HepG2 (cell line): ENCODE results near the gene ACBD5. TPM values are rescaled to one million over a fixed set of nuclear protein-coding genes. Genes with fewer than 3 reads are reported as not detected.
A peak's percentile ranks its signal among the peaks of the same experiment; 100 is the strongest.

ENCODE experiments used
- CENPX ChIP-seq: sonication (generic); formaldehyde crosslinking; IDR thresholded peaks from 2 replicates; pipeline ENCODE4 v1.9.0; 2021; ENCODE audit warnings: mild to moderate bottlenecking, missing genetic modification reagents, moderate library complexity
- ESRRA ChIP-seq: sonication (generic); formaldehyde crosslinking; IDR thresholded peaks from 2 replicates; pipeline ENCODE4 v1.5.1; 2020; ENCODE audit warnings: mild to moderate bottlenecking, low read depth, missing genetic modification reagents
- IRF2 ChIP-seq: IDR thresholded peaks from 2 replicates; pipeline ENCODE4 v1.6.1; 2018; ENCODE audit warnings: missing genetic modification reagents, missing compliant biosample characterization
- LCORL ChIP-seq, 2 experiments: fragments of 450-650 bp in 1 of 2; sonication (generic) in 1 of 2; formaldehyde crosslinking in 1 of 2; IDR thresholded peaks; 2 replicates each; pipeline versions ENCODE4 v1.5.0 to v1.6.1; 2017 to 2020; ENCODE audit warnings: antibody characterized with exemption in 1 of 2, missing genetic modification reagents in 1 of 2
- MAZ ChIP-seq, 2 experiments: sonication (generic) in 1 of 2; formaldehyde crosslinking in 1 of 2; IDR thresholded peaks; 2 replicates each; pipeline versions ENCODE4 v1.5.0 to v1.6.1; 2012 to 2020; ENCODE audit warnings: low read depth in 2 of 2, mild to moderate bottlenecking in 2 of 2, borderline replicate concordance in 1 of 2, improper control_type of control experiment in 1 of 2, low read length in 1 of 2, missing genetic modification reagents in 1 of 2, moderate library complexity in 1 of 2
- NR2F1 ChIP-seq, 2 experiments: fragments of 450-650 bp in 1 of 2; formaldehyde crosslinking in 1 of 2; IDR thresholded peaks; 2 replicates each; pipeline versions ENCODE4 v1.5.0 to v1.6.1; 2016 to 2020; ENCODE audit warnings: mild to moderate bottlenecking in 1 of 2, missing compliant biosample characterization in 1 of 2, missing genetic modification reagents in 1 of 2, moderate library complexity in 1 of 2
- POGZ ChIP-seq: sonication (generic); formaldehyde crosslinking; IDR thresholded peaks from 2 replicates; pipeline ENCODE4 v1.4.0; 2020; ENCODE audit warnings: mild to moderate bottlenecking, missing genetic modification reagents
- RORA ChIP-seq: sonication (generic); formaldehyde crosslinking; IDR thresholded peaks from 2 replicates; pipeline ENCODE4 v1.5.0; 2020; ENCODE audit warnings: mild to moderate bottlenecking, missing genetic modification reagents, moderate library complexity
- SMAD3 ChIP-seq: sonication (generic); formaldehyde crosslinking; IDR thresholded peaks from 2 replicates; pipeline ENCODE4 v1.4.0; 2020; ENCODE audit warnings: missing genetic modification reagents
- SUZ12 ChIP-seq: fragments of 150-350 bp; IDR thresholded peaks from 2 replicates; pipeline ENCODE4 v1.6.1; 2014; ENCODE audit warnings: low read depth, low read length
- SYNCRIP ChIP-seq: fragments of 200-400 bp; formaldehyde crosslinking; IDR thresholded peaks from 2 replicates; pipeline ENCODE4 v1.6.1; 2018; ENCODE audit warnings: mild to moderate bottlenecking, low read depth, low read length; ENCODE audit not compliant: insufficient read depth
- THAP11 ChIP-seq: IDR thresholded peaks from 2 replicates; pipeline ENCODE4 v1.6.1; 2016; ENCODE audit warnings: missing biosample characterization, missing genetic modification reagents
- ZC3H4 ChIP-seq: sonication (generic); formaldehyde crosslinking; IDR thresholded peaks from 2 replicates; pipeline ENCODE4 v1.4.0; 2020; ENCODE audit warnings: missing genetic modification reagents, borderline replicate concordance
- ZNF160 ChIP-seq: sonication (generic); formaldehyde crosslinking; IDR thresholded peaks from 2 replicates; pipeline ENCODE4 v1.8.0; 2022; ENCODE audit warnings: mild to moderate bottlenecking, inconsistent platforms, missing genetic modification reagents
- ZNF317 ChIP-seq: sonication (generic); formaldehyde crosslinking; IDR thresholded peaks from 2 replicates; pipeline ENCODE4 v1.5.0; 2020; ENCODE audit warnings: mild to moderate bottlenecking, missing genetic modification reagents
- ZNF563 ChIP-seq: sonication (generic); formaldehyde crosslinking; IDR thresholded peaks from 2 replicates; pipeline ENCODE4 v1.8.0; 2022; ENCODE audit warnings: mild to moderate bottlenecking, moderate library complexity, missing genetic modification reagents
- ZNF737 ChIP-seq: sonication (generic); formaldehyde crosslinking; IDR thresholded peaks from 2 replicates; pipeline ENCODE4 v1.5.0; 2020; ENCODE audit warnings: missing genetic modification reagents, mild to moderate bottlenecking, borderline replicate concordance
- polyA plus RNA-seq, 8 experiments: library from polyadenylated mRNA; depleted of rRNA in 3 of 8; stranded (reverse) in 7 of 8; unstranded in 1 of 8; fragments of >200 nt; fragmentation: Illumina TruSeq in 4 of 8; extraction: Trizol in 4 of 8; gene quantifications; 2 replicates each; pipeline versions ENCODE4 v1.2.1 to v1.2.3, GENCODE V29; 2011 to 2016; ENCODE audit warnings: low read depth in 4 of 8, missing spikeins in 1 of 8, mixed read lengths in 1 of 8; ENCODE audit not compliant: insufficient read depth in 1 of 8
- total RNA-seq, 5 experiments: library from RNA; depleted of rRNA; stranded (reverse); fragments of >200 nt; fragmentation: Illumina TruSeq; extraction: Trizol; gene quantifications; 2 replicates each; pipeline ENCODE4 v1.2.3, GENCODE V29; 2016; ENCODE audit warnings: low read depth in 1 of 5
- TF ChIP-seq, protein P1 (sequence below): sonication (generic); formaldehyde crosslinking; IDR thresholded peaks from 2 replicates; pipeline ENCODE4 v1.5.0; 2020; ENCODE audit warnings: mild to moderate bottlenecking, missing genetic modification reagents
- TF ChIP-seq, protein P2 (sequence below): sonication (generic); formaldehyde crosslinking; IDR thresholded peaks from 2 replicates; pipeline ENCODE4 v1.4.0; 2020; ENCODE audit warnings: missing genetic modification reagents
- TF ChIP-seq, protein P3 (sequence below): sonication (generic); formaldehyde crosslinking; IDR thresholded peaks from 2 replicates; pipeline ENCODE4 v1.5.1; 2020; ENCODE audit warnings: missing genetic modification reagents, mild to moderate bottlenecking, borderline replicate concordance

Gene ACBD5
- total and polyA plus RNA-seq, 2 of the 13 experiments (the other 11 are each of a cell fraction or from before 2014, with no cell fraction given), result 10.3 to 14.8 TPM

DNA sequence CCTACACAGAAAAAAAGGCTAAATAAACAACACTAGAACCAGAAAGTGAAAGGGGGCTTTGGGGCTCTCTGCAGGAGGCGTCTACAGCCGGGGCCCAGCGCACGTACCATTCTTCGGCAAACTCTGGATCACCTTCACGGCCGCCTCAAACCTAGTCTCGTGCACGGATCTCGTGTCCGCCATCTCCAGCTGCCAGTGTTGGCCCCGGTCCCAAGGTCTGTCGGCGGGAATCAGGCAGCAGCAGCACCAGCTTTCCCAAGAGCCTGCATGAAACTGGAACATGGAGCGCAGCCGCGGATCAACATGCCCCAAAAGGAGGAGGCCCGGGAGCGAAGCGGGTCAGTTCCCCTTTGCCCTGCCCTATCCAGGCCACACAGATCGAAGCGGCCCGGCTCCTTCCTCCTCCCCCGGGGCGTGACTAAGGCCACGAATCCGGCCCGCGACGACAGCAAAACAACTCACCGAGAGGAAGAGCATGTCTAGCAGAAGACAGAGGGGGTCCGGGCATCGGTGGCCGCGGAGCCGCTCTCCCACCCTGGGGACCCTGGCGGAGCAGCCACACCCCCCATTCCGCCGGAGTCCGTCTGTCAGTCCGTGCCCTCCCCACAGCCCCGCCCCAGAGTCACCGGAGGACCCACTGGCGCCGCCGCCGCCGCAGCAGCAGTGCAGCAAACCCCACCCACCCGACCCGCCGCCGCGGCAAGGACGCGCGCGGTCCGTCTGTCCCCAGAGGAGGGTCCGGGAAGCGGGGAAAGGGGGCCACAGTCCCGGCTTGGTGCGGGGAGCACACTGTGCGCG lies at the start of gene ACBD5 (continued):
- TF ChIP-seq ZNF737 (CRISPR knock-in tag), result no peak
- no peak for TF ChIP-seq SYNCRIP
- TF ChIP-seq, protein P1, sequence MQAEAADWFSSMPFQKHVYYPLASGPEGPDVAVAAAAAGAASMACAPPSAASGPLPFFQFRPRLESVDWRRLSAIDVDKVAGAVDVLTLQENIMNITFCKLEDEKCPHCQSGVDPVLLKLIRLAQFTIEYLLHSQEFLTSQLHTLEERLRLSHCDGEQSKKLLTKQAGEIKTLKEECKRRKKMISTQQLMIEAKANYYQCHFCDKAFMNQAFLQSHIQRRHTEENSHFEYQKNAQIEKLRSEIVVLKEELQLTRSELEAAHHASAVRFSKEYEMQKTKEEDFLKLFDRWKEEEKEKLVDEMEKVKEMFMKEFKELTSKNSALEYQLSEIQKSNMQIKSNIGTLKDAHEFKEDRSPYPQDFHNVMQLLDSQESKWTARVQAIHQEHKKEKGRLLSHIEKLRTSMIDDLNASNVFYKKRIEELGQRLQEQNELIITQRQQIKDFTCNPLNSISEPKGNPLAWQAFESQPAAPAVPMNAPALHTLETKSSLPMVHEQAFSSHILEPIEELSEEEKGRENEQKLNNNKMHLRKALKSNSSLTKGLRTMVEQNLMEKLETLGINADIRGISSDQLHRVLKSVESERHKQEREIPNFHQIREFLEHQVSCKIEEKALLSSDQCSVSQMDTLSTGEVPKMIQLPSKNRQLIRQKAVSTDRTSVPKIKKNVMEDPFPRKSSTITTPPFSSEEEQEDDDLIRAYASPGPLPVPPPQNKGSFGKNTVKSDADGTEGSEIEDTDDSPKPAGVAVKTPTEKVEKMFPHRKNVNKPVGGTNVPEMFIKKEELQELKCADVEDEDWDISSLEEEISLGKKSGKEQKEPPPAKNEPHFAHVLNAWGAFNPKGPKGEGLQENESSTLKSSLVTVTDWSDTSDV (CRISPR knock-in tag), result 0 out of 2 replicates have a peak, but pooled peaks have one; percentile 66
- TF ChIP-seq, protein P2, sequence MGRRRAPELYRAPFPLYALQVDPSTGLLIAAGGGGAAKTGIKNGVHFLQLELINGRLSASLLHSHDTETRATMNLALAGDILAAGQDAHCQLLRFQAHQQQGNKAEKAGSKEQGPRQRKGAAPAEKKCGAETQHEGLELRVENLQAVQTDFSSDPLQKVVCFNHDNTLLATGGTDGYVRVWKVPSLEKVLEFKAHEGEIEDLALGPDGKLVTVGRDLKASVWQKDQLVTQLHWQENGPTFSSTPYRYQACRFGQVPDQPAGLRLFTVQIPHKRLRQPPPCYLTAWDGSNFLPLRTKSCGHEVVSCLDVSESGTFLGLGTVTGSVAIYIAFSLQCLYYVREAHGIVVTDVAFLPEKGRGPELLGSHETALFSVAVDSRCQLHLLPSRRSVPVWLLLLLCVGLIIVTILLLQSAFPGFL (CRISPR knock-in tag), result no peak
- TF ChIP-seq LCORL (IDR thresholded peaks at IDR 0.05), result 0 out of 2 replicates have a peak, but pooled peaks have one; percentile 12
- TF ChIP-seq LCORL (CRISPR knock-in tag; IDR thresholded peaks at IDR 0.05), result peak; percentile 84
- peak; percentile 27; the same call in 1 of the 2 replicates for TF ChIP-seq ESRRA (CRISPR knock-in tag)
- 0 out of 2 replicates have a peak, but pooled peaks have one; percentile 4 for TF ChIP-seq MAZ (IDR thresholded peaks at IDR 0.05; ENCODE audit: borderline replicate concordance, low read depth, low read length)
- TF ChIP-seq MAZ (CRISPR knock-in tag; IDR thresholded peaks at IDR 0.05; ENCODE audit: low read depth), result peak; percentile 59; the same call in 1 of the 2 replicates
- TF ChIP-seq ZNF160 (CRISPR knock-in tag), result 0 out of 2 replicates have a peak, but pooled peaks have one; percentile 63
- TF ChIP-seq ZNF317, result peak; percentile 76; the same call in 1 of the 2 replicates
- TF ChIP-seq POGZ (CRISPR knock-in tag), result peak; percentile 62
- 0 out of 2 replicates have a peak, but pooled peaks have one; percentile 16 for TF ChIP-seq IRF2 (CRISPR knock-in tag)
- 0 out of 2 replicates have a peak, but pooled peaks have one; percentile 26 for TF ChIP-seq SMAD3 (CRISPR knock-in tag)
- peak; percentile 64; the same call in 1 of the 2 replicates for TF ChIP-seq ZNF563 (CRISPR knock-in tag)
- TF ChIP-seq RORA (CRISPR knock-in tag), result no peak
- TF ChIP-seq ZC3H4 (CRISPR knock-in tag), result no peak
- TF ChIP-seq, protein P3, sequence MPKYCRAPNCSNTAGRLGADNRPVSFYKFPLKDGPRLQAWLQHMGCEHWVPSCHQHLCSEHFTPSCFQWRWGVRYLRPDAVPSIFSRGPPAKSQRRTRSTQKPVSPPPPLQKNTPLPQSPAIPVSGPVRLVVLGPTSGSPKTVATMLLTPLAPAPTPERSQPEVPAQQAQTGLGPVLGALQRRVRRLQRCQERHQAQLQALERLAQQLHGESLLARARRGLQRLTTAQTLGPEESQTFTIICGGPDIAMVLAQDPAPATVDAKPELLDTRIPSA, result peak; percentile 54; the same call in 1 of the 2 replicates
- TF ChIP-seq NR2F1 (CRISPR knock-in tag; IDR thresholded peaks at IDR 0.05), result no peak
- peak; percentile 88 for TF ChIP-seq THAP11 (CRISPR knock-in tag)
- TF ChIP-seq SUZ12, result no peak
- no peak for TF ChIP-seq CENPX (CRISPR knock-in tag)
